ENCODE measurements around the gene WNT8B. TPM values are rescaled to one million over a fixed set of nuclear protein-coding genes. Genes with fewer than 3 reads are reported as not detected.

WNT8B gene
- total RNA-seq, 4 donors from 2014 or later = not detected

DNA sequence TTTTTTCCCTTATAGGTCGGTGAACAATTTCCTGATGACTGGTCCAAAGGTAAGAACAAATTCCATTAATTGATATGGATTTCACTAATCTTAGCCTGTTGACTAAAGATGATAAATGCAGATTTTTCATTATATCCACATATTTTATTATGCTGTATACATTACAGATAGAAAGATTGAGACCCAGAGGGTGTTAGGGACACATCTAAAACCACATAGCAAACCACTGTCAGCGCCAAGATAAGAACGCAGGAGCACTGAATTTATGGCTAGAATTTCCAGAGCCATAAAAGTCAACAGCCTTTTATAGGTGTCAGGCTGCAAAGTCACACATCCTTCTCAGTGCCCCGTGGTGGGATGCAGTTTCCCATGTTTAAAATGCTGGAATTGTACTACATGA lies 16.2 kb downstream of the WNT8B start:
- H3K4me1 ChIP-seq = peaks cover 0 to 14% (median 6%) of the 10 kb centered on the region in 4 donors
- H3K4me3 ChIP-seq = no peak overlapping the region
- H3K9me3 ChIP-seq = no peaks in the 10 kb centered on the region
- DNase-seq = no peak
- TF ChIP-seq CTCF (IDR thresholded peaks at IDR 0.05) = no peak
- no peak for TF ChIP-seq POLR2A (IDR thresholded peaks at IDR 0.05)
- no peak overlapping the region for H3K27ac ChIP-seq
- no peaks in the 10 kb centered on the region for H3K36me3 ChIP-seq
- no peaks in the 10 kb centered on the region for H3K27me3 ChIP-seq

DNA sequence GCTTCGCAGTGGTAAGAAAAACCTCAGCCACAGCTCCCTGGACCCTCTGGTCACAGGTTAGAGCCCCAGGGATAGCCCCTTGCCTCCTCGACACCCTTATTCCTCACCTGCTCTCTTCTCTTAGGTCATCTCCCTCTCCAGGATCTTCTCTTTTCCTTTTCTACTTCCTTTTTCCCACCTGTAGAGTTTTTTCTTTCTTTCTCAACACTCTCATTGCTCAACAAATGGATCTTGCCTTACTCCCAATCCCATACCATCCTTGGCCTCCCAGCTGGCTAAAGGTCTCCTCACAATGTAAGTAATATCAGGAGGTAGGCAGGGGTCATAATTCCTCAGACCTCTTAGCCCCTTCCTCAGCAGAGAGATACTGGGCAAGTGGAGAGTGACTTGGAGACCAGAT lies 17.2 kb downstream of the WNT8B start:
- no peaks in the 10 kb centered on the region for H3K27me3 ChIP-seq
- no peak overlapping the region for H3K4me3 ChIP-seq
- H3K27ac ChIP-seq = no peak overlapping the region
- no peaks in the 10 kb centered on the region for H3K36me3 ChIP-seq
- DNase-seq = no peak
- TF ChIP-seq CTCF (IDR thresholded peaks at IDR 0.05) = no peak
- TF ChIP-seq POLR2A (IDR thresholded peaks at IDR 0.05) = no peak
- H3K9me3 ChIP-seq = no peaks in the 10 kb centered on the region
- H3K4me1 ChIP-seq = peaks cover 0 to 14% (median 6%) of the 10 kb centered on the region in 4 donors

DNA sequence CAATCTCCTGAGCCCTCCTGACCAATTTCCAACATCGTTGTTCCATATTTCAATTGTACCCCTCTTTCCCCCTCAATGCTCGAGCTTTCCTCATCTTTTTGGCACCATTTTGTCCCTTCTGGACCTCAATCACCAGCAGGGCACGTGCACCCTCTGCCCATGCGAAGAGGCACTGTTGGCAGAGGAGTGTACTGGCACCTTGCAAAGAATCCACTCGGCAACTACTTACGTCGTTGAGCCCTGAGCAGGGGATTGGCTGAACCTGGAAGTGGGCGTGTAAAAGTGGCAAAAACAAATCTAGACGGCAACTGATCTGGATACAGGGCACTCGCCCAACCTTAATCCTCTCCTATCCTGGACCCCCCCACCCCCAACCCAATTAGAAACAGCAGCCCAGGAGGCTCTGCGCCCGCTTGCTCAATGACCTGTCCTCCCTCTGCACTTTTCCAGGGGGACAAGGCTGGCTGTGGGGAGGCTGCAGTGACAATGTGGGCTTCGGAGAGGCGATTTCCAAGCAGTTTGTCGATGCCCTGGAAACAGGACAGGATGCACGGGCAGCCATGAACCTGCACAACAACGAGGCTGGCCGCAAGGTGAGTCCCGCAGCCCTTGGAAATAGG lies 18.8 kb downstream of the WNT8B start:
- H3K4me3 ChIP-seq = peak overlapping the region; percentile 30 to 64 (median 54)
- no peaks in the 10 kb centered on the region for H3K27me3 ChIP-seq
- TF ChIP-seq CTCF (IDR thresholded peaks at IDR 0.05) (no peak), POLR2A (IDR thresholded peaks at IDR 0.05) (no peak)
- H3K36me3 ChIP-seq = no peaks in the 10 kb centered on the region
- peaks cover 0 to 14% (median 6%) of the 10 kb centered on the region in 4 donors for H3K4me1 ChIP-seq
- H3K9me3 ChIP-seq = no peaks in the 10 kb centered on the region
- peak overlapping the region in 1 of 4 donors; percentile 44 for H3K27ac ChIP-seq
- peak; percentile 85 to 95 (median 92) for DNase-seq

DNA sequence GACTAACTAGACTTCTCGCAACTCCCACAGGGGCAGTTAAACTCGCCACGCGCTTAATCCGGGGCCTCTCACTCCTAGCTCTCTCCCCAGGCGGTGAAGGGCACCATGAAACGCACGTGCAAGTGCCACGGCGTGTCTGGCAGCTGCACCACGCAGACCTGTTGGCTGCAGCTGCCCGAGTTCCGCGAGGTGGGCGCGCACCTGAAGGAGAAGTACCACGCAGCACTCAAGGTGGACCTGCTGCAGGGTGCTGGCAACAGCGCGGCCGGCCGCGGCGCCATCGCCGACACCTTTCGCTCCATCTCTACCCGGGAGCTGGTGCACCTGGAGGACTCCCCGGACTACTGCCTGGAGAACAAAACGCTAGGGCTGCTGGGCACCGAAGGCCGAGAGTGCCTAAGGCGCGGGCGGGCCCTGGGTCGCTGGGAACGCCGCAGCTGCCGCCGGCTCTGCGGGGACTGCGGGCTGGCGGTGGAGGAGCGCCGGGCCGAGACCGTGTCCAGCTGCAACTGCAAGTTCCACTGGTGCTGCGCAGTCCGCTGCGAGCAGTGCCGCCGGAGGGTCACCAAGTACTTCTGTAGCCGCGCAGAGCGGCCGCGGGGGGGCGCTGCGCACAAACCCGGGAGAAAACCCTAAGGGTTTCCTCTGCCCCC lies 19.5 kb downstream of the WNT8B start:
- Histone ChIP-seq H3K27ac (peak overlapping the region in 1 of 4 donors; percentile 44), H3K27me3 (no peaks in the 10 kb centered on the region), H3K4me3 (peak overlapping the region; percentile 30 to 64 (median 54)), H3K36me3 (peaks cover 0 to 4% (median 0%) of the 10 kb centered on the region in 3 donors), H3K4me1 (peaks cover 0 to 14% (median 6%) of the 10 kb centered on the region in 4 donors), H3K9me3 (no peaks in the 10 kb centered on the region)
- peak; percentile 51 to 80 (median 78) for DNase-seq
- TF ChIP-seq POLR2A (IDR thresholded peaks at IDR 0.05) (no peak), CTCF (IDR thresholded peaks at IDR 0.05) (peak; percentile 27 to 77 (median 58))

GRCh38 chr10:100482834-100483185 lies 20.0 kb downstream of the WNT8B start:
- no peak for DNase-seq
- H3K27me3 ChIP-seq = no peaks in the 10 kb centered on the region
- no peak overlapping the region for H3K27ac ChIP-seq
- peaks cover 0 to 9% (median 0%) of the 10 kb centered on the region in 3 donors for H3K36me3 ChIP-seq
- peak overlapping the region in 3 of 4 donors; percentile 54 to 64 (median 54) for H3K4me3 ChIP-seq
- no peaks in the 10 kb centered on the region for H3K9me3 ChIP-seq
- TF ChIP-seq CTCF (IDR thresholded peaks at IDR 0.05) = no peak
- no peak for TF ChIP-seq POLR2A (IDR thresholded peaks at IDR 0.05)
- H3K4me1 ChIP-seq = peaks cover 0 to 14% (median 6%) of the 10 kb centered on the region in 4 donors
